ENCODE measurements around the gene INHBC.
A peak's percentile ranks its signal among the peaks of the same experiment; 100 is the strongest.
"Not testable (repeated sequence)": the region's sequence is repeated elsewhere in the genome, so short reads cannot be mapped to it uniquely, and the experiment has no call there.

Gene INHBC

GRCh38 chr12:57487597-57488401 is 53.2 kb downstream of the INHBC start, which contains the start of gene MARS1:
Gene MARS1 (plus strand): TSS chr12:57488068. CDS start chr12:57488091, 23 bp downstream.
- DNase-seq: peak; percentile 89

DNA sequence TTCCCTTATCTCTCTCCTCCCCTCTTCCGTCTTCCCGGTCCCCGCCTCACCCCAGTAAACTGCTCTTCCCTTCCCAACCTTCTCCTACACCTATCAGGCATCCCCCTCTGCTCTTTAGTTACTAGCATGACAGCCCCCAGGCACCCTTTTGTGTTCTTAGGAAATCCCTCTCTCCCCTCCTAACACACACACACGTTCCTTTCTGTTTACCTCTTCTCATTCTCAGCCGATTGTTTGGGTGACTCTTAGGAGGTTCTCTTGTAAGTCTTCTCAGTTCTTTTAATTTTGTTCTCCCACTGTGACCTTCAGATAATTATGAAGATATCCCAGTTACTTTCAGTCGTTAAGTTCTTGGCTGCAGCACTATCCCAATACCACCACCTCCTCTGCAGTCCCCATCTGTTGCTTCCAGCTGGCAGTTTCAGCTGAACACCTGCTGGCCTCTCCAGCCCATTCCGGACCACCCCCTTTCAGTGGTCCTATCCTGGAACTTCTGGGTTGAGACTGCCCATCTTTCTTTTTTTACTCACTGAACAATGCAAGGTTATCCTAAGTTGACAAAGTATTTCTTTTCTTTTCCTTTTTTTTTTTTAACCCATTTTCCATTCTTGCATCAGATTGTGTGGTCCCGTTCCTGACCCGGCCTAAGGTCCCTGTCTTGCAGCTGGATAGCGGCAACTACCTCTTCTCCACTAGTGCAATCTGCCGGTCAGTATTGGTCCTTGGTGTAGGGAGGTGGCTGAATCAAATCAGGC is 54.0 kb downstream of the INHBC start:
- DNase-seq: no peak

DNA sequence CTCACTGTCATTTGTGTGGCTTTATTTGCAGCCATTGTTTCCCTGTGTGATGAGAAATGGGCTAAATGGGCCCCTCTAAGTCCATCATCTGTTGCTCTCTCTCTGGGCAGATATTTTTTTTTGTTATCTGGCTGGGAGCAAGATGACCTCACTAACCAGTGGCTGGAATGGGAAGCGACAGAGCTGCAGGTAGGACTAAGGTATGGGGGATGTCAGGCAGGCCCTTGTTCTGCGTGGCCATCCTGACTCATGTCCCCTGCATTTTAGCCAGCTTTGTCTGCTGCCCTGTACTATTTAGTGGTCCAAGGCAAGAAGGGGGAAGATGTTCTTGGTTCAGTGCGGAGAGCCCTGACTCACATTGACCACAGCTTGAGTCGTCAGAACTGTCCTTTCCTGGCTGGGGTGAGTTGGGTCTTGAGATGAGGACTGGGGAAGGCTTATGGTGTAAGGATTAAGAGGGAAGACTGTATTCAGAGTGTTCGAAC is 54.6 kb downstream of the INHBC start:
- no peak for DNase-seq

DNA sequence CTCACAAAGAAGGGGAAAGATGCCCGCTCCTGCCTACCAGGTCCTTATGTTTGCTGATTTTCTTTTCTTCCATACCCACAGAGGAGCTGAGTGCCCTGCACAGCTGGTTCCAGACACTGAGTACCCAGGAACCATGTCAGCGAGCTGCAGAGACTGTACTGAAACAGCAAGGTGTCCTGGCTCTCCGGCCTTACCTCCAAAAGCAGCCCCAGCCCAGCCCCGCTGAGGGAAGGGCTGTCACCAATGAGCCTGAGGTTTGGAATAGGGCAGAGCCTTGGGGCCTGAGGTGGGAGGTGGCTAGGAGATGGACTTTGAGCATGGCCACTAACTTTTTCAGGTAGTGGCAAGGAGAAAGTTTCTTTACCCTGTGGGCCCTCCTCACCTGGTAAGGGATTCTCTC is 55.5 kb downstream of the INHBC start:
- DNase-seq: no peak

DNA sequence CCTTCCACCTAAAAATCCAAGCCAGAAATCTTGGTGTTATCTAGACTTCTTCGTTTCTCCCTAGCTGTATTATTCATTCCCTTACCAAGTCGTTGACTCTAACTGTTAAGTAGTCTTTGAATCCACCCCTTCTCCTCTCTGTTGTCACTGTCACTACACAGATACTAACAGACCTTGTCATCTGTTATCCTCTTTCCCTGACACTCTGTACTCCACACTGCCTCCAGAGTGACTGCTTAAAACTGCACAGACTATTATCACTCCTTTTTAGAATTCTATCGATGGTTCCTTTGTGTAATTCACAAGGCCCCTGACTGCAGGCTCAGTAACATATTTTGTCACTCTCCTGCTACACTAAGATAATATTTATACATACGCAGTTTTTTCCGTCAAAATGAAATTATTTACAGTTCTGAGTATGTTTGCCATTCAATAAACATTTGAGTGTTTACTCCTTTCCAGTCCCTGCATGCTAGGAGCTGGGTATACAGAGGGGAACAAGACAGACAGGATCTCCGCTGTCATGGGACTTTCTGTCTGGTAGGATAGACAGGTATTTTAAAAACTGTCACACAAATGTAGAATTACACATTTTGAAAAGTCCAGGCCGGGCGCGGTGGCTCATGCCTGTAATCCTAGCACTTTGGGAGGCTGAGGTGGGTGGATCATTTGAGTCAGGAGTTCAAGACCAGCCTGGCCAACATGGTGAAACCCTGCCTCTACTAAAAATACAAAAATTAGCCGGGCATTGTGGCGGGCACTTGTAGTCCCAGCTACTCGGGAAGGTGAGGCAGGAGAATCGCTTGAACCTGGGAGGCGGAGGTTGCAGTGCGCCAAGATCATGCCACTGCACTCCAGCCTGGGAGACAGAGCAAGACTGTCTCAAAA is 57.1 kb downstream of the INHBC start:
- DNase-seq: no peak

- DNase-seq: not testable (repeated sequence)
These were observed 60.6 kb downstream of the INHBC start for GRCh38 chr12:57495051-57495701.

GRCh38 chr12:57496822-57497221 is 62.2 kb downstream of the INHBC start:
- DNase-seq: no peak

GRCh38 chr12:57497223-57498131 is 62.9 kb downstream of the INHBC start:
- no peak for DNase-seq

- DNase-seq: no peak
These were observed 63.5 kb downstream of the INHBC start for GRCh38 chr12:57498132-57498502.

DNA sequence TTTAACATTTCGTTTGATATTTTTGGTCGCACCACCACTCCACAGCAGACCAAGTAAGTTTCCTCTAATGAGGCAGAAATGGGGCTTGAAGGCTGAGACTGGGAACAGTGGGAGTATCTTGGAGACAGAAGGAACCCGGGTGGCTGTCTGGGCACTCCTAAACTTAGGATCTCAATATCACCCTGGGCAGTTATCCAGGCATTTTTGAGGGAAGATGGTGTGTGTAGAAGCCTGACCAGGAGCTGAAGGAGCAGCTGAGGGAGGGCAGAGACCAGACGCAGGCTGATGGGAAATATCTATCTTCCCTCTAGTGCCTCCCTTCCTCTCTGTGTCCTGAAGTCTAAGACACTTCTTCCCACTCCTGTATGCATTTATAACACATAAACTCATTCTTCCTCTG is 64.0 kb downstream of the INHBC start:
- DNase-seq: no peak

GRCh38 chr12:57500213-57500612 is 65.6 kb downstream of the INHBC start:
- no peak for DNase-seq
